ENCODE results near the gene GNAS.

GNAS gene

DNA sequence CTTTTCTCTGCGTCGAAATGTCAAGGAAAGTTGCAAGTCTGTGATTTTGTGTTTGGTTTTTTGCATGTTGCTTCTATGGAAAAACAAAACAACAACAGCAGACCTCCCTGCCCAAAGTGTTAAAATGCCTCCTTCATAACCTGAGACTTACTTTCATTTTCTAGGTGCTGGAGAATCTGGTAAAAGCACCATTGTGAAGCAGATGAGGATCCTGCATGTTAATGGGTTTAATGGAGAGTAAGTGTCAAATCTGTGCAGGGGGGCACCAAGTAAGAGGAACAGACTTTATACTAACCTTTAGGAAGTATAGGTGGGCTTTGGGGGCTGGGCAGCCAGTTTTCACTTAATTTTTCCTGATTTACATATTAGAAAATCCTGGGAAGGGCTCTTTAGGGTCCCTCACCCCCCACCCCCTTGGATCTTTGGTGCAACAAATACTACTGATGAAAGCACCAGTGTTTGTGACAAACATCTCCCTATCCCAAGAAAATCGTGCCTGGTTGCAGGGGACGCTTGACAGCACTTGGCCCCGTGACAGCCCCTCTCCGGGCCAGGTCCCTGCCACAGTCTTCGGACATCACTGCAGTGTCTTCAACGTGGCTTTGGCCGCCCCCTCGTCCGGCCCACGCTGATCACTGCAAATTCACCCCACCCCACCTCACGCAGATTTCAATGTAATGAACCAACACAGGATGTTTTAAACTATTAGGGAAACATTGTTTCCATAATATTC lies 43.1 kb downstream of the GNAS start:
- no peak for DNase-seq (ENCODE audit: low read depth in 2 of 3, low spot score in 1 of 3)

DNA sequence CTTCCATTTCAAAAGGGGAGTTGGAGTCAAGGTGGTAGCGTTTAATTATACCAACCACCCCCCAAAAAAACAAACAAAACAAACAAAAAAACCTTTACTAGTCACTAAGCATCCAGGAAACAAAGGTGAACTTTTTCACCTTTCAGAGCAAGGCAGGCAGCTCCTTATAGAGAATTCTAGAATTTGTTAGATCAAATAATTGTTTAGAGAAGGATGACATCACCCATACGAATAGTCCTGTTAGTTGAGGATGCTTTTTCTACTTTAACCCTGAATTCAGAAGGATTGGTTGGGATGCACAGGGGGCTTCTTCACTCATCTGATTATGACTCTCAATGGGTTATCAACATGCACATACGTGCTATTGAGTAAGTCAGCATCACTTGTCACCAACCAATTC lies 44.3 kb downstream of the GNAS start:
- DNase-seq (ENCODE audit: low read depth in 2 of 3, low spot score in 1 of 3) = no peak

GRCh38 chr20:58897488-58897887 lies 45.0 kb downstream of the GNAS start:
- DNase-seq (ENCODE audit: low read depth in 2 of 3, low spot score in 1 of 3) = no peak

DNA sequence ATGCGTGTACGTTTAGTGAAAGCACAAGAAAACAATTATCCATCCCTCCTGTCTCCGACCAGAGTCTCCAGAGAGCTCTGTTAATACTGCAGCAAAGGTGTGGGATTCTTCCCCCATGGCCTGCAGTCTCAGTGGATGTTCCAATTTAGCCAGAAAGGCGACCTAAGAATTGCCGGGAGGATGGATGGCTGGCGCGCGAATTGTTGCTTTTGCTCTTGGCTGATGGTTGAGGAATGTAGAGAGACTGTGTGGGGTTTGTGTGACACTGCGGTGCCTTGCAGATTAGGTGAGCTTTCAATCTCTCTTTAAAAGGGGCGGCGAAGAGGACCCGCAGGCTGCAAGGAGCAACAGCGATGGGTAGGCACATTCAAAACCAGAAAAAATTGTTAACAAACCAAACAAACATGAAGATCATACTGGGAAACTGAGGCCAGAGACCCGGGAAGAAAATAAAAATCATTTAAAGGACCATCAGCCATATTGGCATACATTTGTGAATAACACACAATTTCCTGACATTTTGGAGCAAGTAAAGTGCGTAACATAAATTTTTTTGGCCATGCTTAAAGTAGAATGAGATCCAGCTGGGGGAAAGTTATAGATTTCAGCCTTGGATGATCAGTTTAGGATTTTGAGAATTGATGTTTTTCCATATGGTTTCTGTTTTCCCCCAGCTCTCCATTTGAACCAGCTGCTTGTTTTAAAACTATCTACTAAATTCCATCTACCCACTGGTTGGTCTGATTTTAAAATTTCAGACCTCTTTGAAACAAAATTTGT lies 46.3 kb downstream of the GNAS start:
- DNase-seq (ENCODE audit: low read depth in 2 of 3, low spot score in 1 of 3) = no peak

- DNase-seq (ENCODE audit: low read depth in 2 of 3, low spot score in 1 of 3) = no peak
Measured at GRCh38 chr20:58899512-58899911, 47.0 kb downstream of the GNAS start.

DNA sequence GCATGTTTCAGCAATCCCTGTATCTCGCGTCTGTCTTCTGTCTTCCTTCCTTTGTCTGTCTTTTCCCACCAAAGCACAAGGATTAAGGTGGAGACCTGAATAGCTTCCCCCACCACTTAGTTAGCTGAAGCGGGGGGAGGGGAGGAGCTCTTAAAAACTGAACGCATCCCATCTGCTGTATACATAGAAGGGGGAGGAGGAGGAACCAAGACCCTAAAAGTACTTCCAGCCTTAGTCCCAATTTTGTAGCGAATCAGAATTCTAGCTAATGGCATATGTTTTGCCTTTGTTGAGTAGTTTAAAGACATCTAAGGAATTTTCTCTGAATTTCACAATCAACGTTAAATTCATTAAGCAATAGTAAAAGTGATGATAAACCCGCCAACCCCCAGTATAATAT lies 47.9 kb downstream of the GNAS start:
- no peak for DNase-seq (ENCODE audit: low read depth in 2 of 3, low spot score in 1 of 3)

DNA sequence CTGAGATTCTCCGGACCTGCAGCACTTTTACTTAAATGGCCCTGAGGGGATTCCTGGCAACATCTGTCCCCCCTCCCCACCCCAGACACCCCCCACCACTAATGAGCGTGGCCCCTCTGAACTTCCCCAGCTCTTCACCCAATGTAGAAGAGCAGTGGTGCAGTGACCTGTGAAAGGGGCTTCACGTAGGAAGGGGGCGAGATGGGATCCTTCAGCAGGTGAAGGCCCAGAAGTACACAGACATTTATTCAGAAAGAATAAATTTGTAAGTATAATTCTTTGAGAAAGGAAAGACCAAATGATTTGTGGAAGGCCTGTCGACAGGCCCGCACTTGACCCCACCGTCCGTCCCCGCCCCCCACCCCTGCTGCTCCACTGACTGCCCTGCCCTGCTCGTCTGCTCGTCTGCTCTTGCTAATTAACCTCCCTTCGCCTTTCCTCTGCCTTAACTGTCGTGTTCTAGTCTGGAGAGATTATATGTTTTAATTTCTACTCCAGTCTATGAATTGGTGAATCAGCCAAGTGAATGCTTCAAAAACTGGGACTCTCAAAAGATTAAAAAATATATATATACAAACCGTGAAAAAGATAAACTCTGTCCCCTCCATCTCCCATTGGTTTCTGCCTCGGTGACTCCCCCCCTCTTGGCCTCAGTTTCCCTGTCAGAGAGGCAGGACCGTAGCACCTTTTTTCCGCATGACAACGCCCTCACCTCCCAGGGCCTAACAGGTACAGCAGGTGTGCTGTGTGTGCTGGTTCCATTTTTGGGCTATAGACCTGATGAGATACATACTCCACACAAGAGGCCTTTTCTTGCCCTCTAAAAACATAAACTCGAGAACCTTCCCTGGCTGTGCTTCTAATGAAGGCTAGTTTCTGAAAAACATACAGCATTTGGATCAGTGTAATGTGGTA lies 49.2 kb downstream of the GNAS start:
- no peak for DNase-seq (ENCODE audit: low read depth in 2 of 3, low spot score in 1 of 3)

GRCh38 chr20:58903614-58904013 lies 51.1 kb downstream of the GNAS start:
- no peak for DNase-seq (ENCODE audit: low read depth in 2 of 3, low spot score in 1 of 3)

DNA sequence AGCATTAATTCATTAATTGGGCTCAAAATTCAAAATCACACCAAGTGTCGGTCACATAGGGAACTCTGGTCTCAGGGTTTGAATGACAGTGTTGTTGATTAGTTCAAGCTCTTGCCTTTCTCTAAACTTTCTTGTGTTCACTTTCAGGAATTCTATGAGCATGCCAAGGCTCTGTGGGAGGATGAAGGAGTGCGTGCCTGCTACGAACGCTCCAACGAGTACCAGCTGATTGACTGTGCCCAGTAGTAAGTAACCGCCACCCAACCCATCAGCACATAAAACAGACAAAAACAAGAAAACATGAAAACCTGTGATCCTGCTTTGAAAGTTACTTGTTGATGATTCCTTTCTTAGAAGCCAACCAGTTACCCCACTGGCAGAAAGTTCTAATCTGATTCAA lies 52.7 kb downstream of the GNAS start:
- DNase-seq (ENCODE audit: low read depth in 2 of 3, low spot score in 1 of 3) = no peak

- DNase-seq (ENCODE audit: low read depth in 2 of 3, low spot score in 1 of 3) = no peak
Measured at GRCh38 chr20:58906111-58906510, 53.6 kb downstream of the GNAS start.

DNA sequence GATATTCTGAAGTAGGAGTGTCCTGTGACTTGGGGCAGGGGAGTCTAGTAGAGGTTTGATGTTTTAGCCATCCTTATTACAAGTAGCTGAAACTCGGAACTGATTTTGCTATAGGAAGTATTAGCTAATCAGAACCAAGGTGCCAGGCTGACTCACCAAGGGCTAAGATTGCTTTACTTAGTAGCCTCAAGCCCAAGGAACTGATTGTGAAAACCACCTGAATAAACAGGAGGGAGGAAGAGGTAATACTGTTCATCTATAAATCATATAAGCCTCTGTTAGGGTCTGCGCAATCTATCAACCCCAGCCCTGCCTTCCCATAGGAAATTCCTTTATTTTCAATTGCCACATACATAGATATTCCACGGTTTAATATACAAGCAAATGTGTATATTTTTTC lies 54.4 kb downstream of the GNAS start:
- DNase-seq (ENCODE audit: low read depth in 2 of 3, low spot score in 1 of 3) = no peak

DNA sequence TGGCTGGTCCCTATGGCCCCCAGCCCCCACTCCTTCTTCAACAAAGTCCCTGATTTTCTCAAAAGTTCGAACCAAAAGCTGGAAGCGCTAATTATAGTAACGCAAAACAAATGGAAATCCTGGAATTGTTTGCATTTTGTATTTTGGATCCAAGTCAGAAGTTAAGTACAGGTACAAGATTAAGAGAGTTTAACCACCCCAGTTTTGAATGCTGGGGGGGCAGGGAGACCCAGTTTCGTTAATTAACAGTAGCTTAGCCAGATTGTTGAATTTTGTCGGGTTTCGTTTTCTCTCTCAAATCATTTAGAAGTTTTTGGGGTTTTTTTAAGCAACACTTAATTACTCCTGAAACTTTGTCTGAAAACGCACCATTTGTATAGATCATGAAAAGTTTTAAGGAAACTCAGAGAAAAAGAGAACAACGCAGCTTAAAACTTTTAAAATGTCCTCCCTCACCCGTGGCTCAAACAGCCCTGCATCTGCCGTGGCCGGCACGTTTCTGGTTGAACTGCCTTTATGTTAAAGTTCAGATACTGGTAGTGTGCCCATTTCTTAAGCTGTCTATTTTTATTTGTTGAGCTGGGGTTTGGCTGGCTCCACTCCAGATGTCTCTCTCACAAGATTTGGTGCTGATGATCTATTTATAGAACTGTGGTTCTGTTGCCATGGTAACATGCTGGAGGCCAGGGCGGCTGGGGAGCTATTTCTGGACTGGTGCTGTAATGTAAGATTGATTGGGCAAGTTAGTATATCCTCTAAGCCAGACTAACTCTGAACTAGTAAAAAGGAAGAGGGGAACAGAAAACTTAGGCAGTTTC lies 55.0 kb downstream of the GNAS start:
- peak in 2 of 3 donors; percentile 23 to 35 for DNase-seq (ENCODE audit: low read depth in 2 of 3, low spot score in 1 of 3)

- no peak for DNase-seq (ENCODE audit: low read depth in 2 of 3, low spot score in 1 of 3)
Measured at GRCh38 chr20:58908221-58908620, 55.7 kb downstream of the GNAS start.

DNA sequence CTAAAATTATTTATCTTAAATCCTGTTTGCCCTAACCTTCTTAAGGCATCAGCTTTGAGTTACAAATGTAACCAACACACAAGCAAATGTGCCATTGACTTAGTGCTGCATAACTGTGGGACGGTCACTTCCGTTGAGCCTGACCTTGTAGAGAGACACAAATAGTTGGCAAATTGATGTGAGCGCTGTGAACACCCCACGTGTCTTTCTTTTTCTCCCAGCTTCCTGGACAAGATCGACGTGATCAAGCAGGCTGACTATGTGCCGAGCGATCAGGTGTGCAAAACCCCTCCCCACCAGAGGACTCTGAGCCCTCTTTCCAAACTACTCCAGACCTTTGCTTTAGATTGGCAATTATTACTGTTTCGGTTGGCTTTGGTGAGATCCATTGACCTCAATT lies 56.4 kb downstream of the GNAS start:
- no peak for DNase-seq (ENCODE audit: low read depth in 2 of 3, low spot score in 1 of 3)

DNA sequence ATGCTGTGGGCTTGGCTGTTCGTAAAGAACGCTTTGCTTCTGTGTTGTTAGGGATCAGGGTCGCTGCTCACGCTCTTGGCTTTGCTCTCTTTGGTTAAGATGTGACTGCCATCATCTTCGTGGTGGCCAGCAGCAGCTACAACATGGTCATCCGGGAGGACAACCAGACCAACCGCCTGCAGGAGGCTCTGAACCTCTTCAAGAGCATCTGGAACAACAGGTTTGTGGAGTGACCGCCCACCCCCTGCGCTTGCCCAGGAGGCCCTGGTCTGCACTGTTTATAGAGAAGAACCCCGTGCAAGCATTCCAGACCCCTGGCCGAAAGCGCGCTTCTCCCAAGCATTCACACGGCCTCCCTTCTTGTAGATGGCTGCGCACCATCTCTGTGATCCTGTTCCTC lies 57.1 kb downstream of the GNAS start:
- no peak for DNase-seq (ENCODE audit: low read depth in 2 of 3, low spot score in 1 of 3)

DNA sequence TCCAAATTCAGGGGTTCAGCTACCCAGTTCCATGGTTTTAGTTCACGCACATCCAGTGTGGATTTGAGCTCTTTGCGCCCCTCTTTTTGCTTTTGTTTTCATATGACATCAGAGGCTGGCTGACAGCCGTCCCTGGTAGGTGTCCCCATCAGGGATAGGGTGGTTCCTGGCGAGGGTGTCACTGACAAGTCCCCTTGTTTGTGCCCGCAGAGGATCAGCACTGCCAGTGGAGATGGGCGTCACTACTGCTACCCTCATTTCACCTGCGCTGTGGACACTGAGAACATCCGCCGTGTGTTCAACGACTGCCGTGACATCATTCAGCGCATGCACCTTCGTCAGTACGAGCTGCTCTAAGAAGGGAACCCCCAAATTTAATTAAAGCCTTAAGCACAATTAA lies 58.0 kb downstream of the GNAS start:
- DNase-seq (ENCODE audit: low read depth in 2 of 3, low spot score in 1 of 3) = no peak

- DNase-seq (ENCODE audit: low read depth in 2 of 3, low spot score in 1 of 3) = no peak
Measured at GRCh38 chr20:58911309-58911708, 58.8 kb downstream of the GNAS start.

DNA sequence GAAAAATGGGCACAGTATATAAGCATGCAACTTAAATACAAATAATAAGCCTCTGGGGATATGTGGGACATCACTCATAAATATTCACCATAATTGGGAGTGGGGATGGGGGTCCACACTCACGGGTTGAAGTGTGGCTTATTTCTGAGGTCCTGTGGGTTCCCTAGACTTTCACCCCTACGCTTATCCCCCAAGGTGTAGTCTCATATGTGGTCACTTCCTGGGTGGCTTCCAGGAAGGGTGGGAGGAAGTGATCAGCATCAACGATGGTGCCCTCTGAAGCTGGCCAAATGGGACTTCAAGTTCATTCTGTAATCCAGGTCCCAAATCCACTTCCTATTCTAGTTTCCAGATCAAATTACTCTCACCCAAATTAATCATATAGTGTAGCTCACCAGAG lies 59.5 kb downstream of the GNAS start:
- no peak for DNase-seq (ENCODE audit: low read depth in 2 of 3, low spot score in 1 of 3)

- no peak for DNase-seq (ENCODE audit: low read depth in 2 of 3, low spot score in 1 of 3)
Measured at GRCh38 chr20:58913079-58913478, 60.6 kb downstream of the GNAS start.

DNA sequence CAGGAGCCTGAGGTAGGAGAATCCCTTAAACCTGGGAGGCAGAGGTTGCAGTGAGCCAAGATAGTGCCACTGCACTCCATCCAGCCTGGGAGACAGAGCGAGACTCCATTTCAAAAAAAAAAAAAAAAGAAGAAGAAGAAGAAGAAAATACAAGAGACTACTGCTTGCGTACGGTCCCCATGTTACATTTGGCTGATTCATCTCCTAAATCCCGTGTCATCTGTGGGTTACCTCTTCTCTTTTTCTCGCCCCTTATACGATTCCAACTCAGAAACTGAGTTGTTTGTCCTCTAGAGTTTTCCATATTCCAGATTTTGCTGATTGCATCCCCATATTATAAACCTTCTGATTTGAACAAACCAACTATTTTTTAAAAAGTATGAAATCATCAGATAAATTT lies 66.1 kb downstream of the GNAS start:
- DNase-seq (ENCODE audit: low read depth in 2 of 3, low spot score in 1 of 3) = no peak

DNA sequence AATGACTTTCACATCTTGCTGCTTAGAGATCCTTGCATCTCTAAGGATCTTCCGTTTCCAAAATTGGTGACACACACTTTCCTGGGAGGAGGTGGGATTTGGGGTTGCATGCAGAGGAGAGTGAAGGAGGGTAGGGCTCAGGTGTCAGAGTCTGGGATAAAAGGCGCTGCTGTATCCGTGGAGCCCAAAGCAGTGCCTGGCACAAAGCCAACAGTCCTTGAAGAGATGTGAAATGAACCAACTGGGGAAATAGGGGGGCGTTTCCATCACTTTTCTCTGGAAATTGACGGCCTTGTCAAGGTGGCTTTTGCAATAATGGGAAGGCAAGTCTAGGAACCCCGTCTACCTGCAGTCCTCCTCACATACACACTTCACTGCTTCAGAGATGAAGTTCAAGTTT lies 69.0 kb downstream of the GNAS start:
- DNase-seq (ENCODE audit: low read depth in 2 of 3, low spot score in 1 of 3) = no peak
